Mesenchymal stem cell (in vitro differentiated cells and primary cell): ENCODE results near the gene PHF2.
A peak's percentile ranks its signal among the peaks of the same experiment; 100 is the strongest.

Experiments used
- DNase-seq: peaks from one replicate; pipeline ENCODE4 v3.0.0-alpha.2; 2013
- H2AFZ ChIP-seq: one replicate; pipeline ENCODE4 v1.6.1; 2013; ENCODE audit warnings: low read depth, mild to moderate bottlenecking, control low read depth, inconsistent platforms, low read length, moderate library complexity
- H2AK5ac ChIP-seq: 2 replicates; pipeline ENCODE4 v1.6.1; 2013; ENCODE audit warnings: low read length, moderate library complexity, mild to moderate bottlenecking, inconsistent platforms; ENCODE audit not compliant: severe bottlenecking
- H2BK120ac ChIP-seq: one replicate; pipeline ENCODE4 v1.6.1; 2013; ENCODE audit warnings: low read depth, mild to moderate bottlenecking, inconsistent platforms, low read length, moderate library complexity
- H2BK12ac ChIP-seq, 2 experiments: one replicate each; pipeline ENCODE4 v1.6.1; 2013; ENCODE audit warnings: inconsistent platforms in 2 of 2, low read length in 2 of 2, mild to moderate bottlenecking in 2 of 2, moderate library complexity in 2 of 2, control low read depth in 1 of 2
- H2BK15ac ChIP-seq: one replicate; pipeline ENCODE4 v1.6.1; 2013; ENCODE audit warnings: mild to moderate bottlenecking, low read depth, inconsistent platforms; ENCODE audit not compliant: poor library complexity, severe bottlenecking
- H2BK5ac ChIP-seq: 2 replicates; pipeline ENCODE4 v1.6.1; 2013; ENCODE audit warnings: low read depth, mild to moderate bottlenecking, low read length, control low read depth, inconsistent platforms; ENCODE audit not compliant: poor library complexity, severe bottlenecking
- H3K14ac ChIP-seq, 2 experiments: one replicate each; pipeline ENCODE4 v1.6.1; 2013; ENCODE audit warnings: inconsistent platforms in 2 of 2, low read length in 2 of 2, control low read depth in 1 of 2, mild to moderate bottlenecking in 1 of 2, moderate library complexity in 1 of 2
- H3K18ac ChIP-seq, 2 experiments: one replicate each; pipeline ENCODE4 v1.6.1; 2013; ENCODE audit warnings: inconsistent platforms in 2 of 2, low read length in 2 of 2, control low read depth in 1 of 2, low read depth in 1 of 2, mild to moderate bottlenecking in 1 of 2
- H3K23ac ChIP-seq, 2 experiments: one replicate each; pipeline ENCODE4 v1.6.1; 2013; ENCODE audit warnings: inconsistent platforms in 2 of 2, low read length in 2 of 2, mild to moderate bottlenecking in 2 of 2, moderate library complexity in 2 of 2, control low read depth in 1 of 2
- H3K27ac ChIP-seq: 2 replicates; pipeline ENCODE4 v1.5.1; 2013; ENCODE audit warnings: mild to moderate bottlenecking, moderate library complexity, low read length, control low read depth, inconsistent platforms; ENCODE audit not compliant: poor library complexity, severe bottlenecking
- H3K27me3 ChIP-seq, 2 experiments: 2 replicates each; pipeline versions ENCODE4 v1.6.1 to v1.7.0; 2013; ENCODE audit warnings: low read length in 2 of 2, mild to moderate bottlenecking in 2 of 2, moderate library complexity in 2 of 2, control low read depth in 1 of 2, inconsistent platforms in 1 of 2; ENCODE audit not compliant: control insufficient read depth in 1 of 2, insufficient read depth in 1 of 2
- H3K36me3 ChIP-seq, 2 experiments: 2 replicates each; pipeline versions ENCODE4 v1.6.1 to v1.7.0; 2013; ENCODE audit warnings: low read length in 2 of 2, control low read depth in 1 of 2, inconsistent platforms in 1 of 2, low read depth in 1 of 2, mild to moderate bottlenecking in 1 of 2; ENCODE audit not compliant: insufficient read depth in 2 of 2, control insufficient read depth in 1 of 2
- H3K4ac ChIP-seq, 2 experiments: one replicate each; pipeline ENCODE4 v1.6.1; 2013; ENCODE audit warnings: inconsistent platforms in 2 of 2, low read length in 2 of 2, mild to moderate bottlenecking in 2 of 2, moderate library complexity in 2 of 2, control low read depth in 1 of 2, low read depth in 1 of 2
- H3K4me1 ChIP-seq: 2 replicates; pipeline ENCODE4 v1.6.1; 2013; ENCODE audit warnings: low read depth, low read length, control low read depth; ENCODE audit not compliant: control insufficient read depth, insufficient read depth
- H3K4me2 ChIP-seq: 2 replicates; pipeline ENCODE4 v1.6.1; 2013; ENCODE audit warnings: low read length, mild to moderate bottlenecking, inconsistent platforms; ENCODE audit not compliant: poor library complexity, severe bottlenecking
- H3K4me3 ChIP-seq, 2 experiments: 2 replicates each; pipeline versions ENCODE4 v1.5.1 to v1.7.0; 2013; ENCODE audit warnings: low read length in 2 of 2, mild to moderate bottlenecking in 2 of 2, control low read depth in 1 of 2, low read depth in 1 of 2; ENCODE audit not compliant: insufficient read depth in 1 of 2
- H3K79me1 ChIP-seq: replicated peaks from 2 replicates; pipeline ENCODE4 v1.6.1; 2013; ENCODE audit warnings: mild to moderate bottlenecking, control low read depth, low read length, inconsistent platforms; ENCODE audit not compliant: poor library complexity, severe bottlenecking
- H3K9ac ChIP-seq: 2 replicates; pipeline ENCODE4 v1.7.0; 2013; ENCODE audit warnings: mild to moderate bottlenecking, low read length, moderate library complexity
- H3K9me3 ChIP-seq: 2 replicates; pipeline ENCODE4 v1.7.0; 2013; ENCODE audit warnings: mild to moderate bottlenecking, low read length; ENCODE audit not compliant: control insufficient read depth
- H4K8ac ChIP-seq: one replicate; pipeline ENCODE4 v1.6.1; 2013; ENCODE audit warnings: inconsistent platforms, mild to moderate bottlenecking, low read length, moderate library complexity
- H4K91ac ChIP-seq: one replicate; pipeline ENCODE4 v1.6.1; 2013; ENCODE audit warnings: mild to moderate bottlenecking, low read length, inconsistent platforms
- WGBS: methylation state at CpG from one replicate; pipeline ENCODE4 v1.1.7; 2013; ENCODE audit warnings: mixed read lengths; 5-methylcytosine and 5-hydroxymethylcytosine counted together

Gene PHF2

GRCh38 chr9:93683331-93684134 is 107.1 kb downstream of the PHF2 start:
- Histone ChIP-seq H2BK12ac (no peak overlapping the region), H3K18ac (no peak overlapping the region), H3K27ac (no peak overlapping the region), H3K36me3 (peaks cover 0 to 10% of the 10 kb centered on the region in 2 experiments), H3K14ac (peak overlapping the region in 1 of 2 experiments; percentile 53), H3K23ac (peak overlapping the region in 1 of 2 experiments; percentile 70), H2BK120ac (no peak overlapping the region), H3K9ac (no peak overlapping the region), H3K9me3 (peaks cover 3% of the 10 kb centered on the region), H4K91ac (no peak overlapping the region), H3K27me3 (peaks cover 18 to 23% of the 10 kb centered on the region in 2 experiments), H2BK15ac (no peak overlapping the region), H3K4me2 (no peak overlapping the region), H3K4me3 (no peak overlapping the region), H2AK5ac (no peak overlapping the region), H3K4ac (no peak overlapping the region), H2AFZ (no peak overlapping the region), H3K4me1 (no peaks in the 10 kb centered on the region), H4K8ac (no peak overlapping the region), H2BK5ac (no peak overlapping the region), H3K79me1 (no peaks in the 10 kb centered on the region)
- 91% methylated on average over 10 of the region's 10 CpGs for WGBS
- DNase-seq = no peak

GRCh38 chr9:93684161-93684765 is 107.9 kb downstream of the PHF2 start:
- H3K79me1 ChIP-seq = no peaks in the 10 kb centered on the region
- DNase-seq = no peak
- H3K36me3 ChIP-seq = peaks cover 0 to 10% of the 10 kb centered on the region in 2 experiments
- H2AK5ac ChIP-seq = no peak overlapping the region
- WGBS = 81% methylated on average over 20 of the region's 20 CpGs
- H2BK12ac ChIP-seq = no peak overlapping the region
- no peak overlapping the region for H2AFZ ChIP-seq
- peaks cover 9% of the 10 kb centered on the region for H3K9me3 ChIP-seq
- H2BK5ac ChIP-seq = no peak overlapping the region
- no peak overlapping the region for H3K4ac ChIP-seq
- no peak overlapping the region for H4K8ac ChIP-seq
- H3K18ac ChIP-seq = no peak overlapping the region
- no peak overlapping the region for H3K9ac ChIP-seq
- H3K27ac ChIP-seq = no peak overlapping the region
- no peak overlapping the region for H2BK120ac ChIP-seq
- no peak overlapping the region for H2BK15ac ChIP-seq
- H4K91ac ChIP-seq = no peak overlapping the region
- H3K23ac ChIP-seq = no peak overlapping the region
- H3K4me3 ChIP-seq = no peak overlapping the region
- H3K27me3 ChIP-seq = peaks cover 18 to 23% of the 10 kb centered on the region in 2 experiments
- no peaks in the 10 kb centered on the region for H3K4me1 ChIP-seq
- H3K4me2 ChIP-seq = no peak overlapping the region
- peak overlapping the region in 1 of 2 experiments; percentile 53 for H3K14ac ChIP-seq

GRCh38 chr9:93684806-93685543 is 108.6 kb downstream of the PHF2 start:
- Histone ChIP-seq H2BK120ac (no peak overlapping the region), H4K8ac (no peak overlapping the region), H3K9ac (no peak overlapping the region), H2BK5ac (no peak overlapping the region), H3K9me3 (peaks cover 15% of the 10 kb centered on the region), H3K14ac (no peak overlapping the region), H3K79me1 (no peaks in the 10 kb centered on the region), H3K4me3 (no peak overlapping the region), H3K27ac (no peak overlapping the region), H3K27me3 (peaks cover 18 to 23% of the 10 kb centered on the region in 2 experiments), H3K4me1 (no peaks in the 10 kb centered on the region), H3K4me2 (no peak overlapping the region), H4K91ac (no peak overlapping the region), H3K23ac (no peak overlapping the region), H3K4ac (no peak overlapping the region), H2BK15ac (no peak overlapping the region), H2AFZ (no peak overlapping the region), H3K36me3 (peaks cover 0 to 5% of the 10 kb centered on the region in 2 experiments), H3K18ac (no peak overlapping the region), H2AK5ac (no peak overlapping the region), H2BK12ac (no peak overlapping the region)
- no peak for DNase-seq
- 70% methylated on average over 11 of the region's 11 CpGs for WGBS
